T-helper 1 cell (primary cell): Measurements from ENCODE around the gene FAM76A.
"Not testable (repeated sequence)": the region's sequence is repeated elsewhere in the genome, so short reads cannot be mapped to it uniquely, and the experiment has no call there.

Source experiments
- DNase-seq, 5 donors: peaks; one replicate each; pipeline ENCODE4 v3.0.0-alpha.2; 2012 to 2020

The FAM76A gene

DNA sequence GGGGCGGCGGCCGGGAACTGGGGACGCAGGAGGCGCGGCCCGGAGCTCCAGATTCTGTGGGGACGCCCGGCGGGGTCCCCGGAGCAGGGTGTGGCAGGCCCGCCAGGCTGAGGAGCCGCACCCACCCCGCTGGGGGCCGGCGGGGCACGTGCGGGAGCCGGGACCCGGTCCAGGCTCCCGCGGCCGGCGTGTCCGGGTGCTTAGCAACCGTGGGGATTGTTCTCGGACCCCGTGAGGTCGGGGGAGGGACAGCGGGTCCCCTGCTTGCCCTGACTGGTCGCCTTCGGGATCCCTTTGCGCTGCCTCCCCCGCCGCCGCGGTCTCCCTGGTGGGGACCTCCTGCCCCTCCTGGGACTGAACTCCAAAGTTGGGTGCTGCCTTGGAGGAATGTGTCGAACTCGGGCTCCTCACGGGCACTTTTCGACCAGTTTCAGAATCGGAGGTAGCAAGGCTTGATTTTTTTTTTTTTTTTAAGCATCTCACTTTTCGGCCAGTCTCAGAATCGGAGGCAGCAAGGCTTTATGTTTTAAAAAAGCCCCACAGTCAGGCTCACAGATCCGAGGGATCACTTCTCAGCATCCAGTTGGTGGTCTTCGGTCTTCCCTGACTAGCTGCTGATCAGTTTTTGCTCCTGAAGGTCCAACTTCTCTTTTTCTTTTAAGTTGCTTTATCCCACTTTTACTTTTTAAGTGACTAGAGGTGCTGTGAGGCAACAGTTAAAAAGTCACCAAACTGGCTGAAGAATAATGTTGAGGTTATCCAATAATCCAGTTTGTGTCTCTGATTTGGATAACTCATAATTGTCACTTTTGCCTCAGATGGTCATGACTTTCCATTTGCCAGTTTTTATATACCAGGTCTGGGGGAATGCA lies 648 bp downstream of the FAM76A start:
- DNase-seq: peak in 4 of 5 donors; percentile 10 to 44 (median 26)

DNA sequence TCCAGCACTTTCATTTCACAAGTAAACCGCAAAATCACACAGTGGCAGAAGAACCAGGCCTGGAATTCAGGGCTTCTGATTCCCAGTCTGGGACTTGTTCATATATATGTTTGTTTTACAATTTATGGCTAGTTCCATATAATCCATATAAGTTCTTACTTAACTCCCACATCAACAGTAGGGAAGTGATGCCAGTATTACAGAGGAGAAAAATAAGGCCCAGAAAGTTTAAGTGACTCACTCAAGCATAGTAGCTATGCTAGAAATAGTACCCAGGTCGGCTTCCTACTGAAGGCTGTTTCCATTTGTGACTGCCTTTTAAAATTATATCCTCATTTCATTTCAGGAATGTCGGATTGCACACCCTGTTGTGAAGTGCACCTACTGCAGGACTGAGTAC lies 1.4 kb downstream of the FAM76A start:
- no peak for DNase-seq

DNA sequence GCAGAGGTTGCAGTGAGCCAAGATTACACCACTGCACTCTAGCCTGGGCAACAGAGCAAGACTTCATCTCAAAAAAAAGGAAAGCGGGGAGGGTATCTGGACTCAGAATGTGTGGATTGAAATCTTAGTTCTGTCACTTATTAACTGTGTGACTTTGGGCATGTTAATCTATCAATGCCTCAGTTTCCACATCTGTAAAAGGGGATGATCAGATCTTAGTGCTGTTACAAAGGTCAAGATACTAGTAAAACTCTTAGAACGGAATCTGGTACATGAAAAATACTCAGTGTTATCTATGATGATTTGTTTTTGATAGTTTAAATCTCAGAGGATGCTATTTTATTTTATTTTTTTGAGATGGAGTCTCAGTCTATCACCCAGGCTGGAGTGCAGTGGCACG lies 10.5 kb downstream of the FAM76A start:
- DNase-seq: no peak

GRCh38 chr1:27741121-27741520 lies 15.4 kb downstream of the FAM76A start:
- DNase-seq: no peak

DNA sequence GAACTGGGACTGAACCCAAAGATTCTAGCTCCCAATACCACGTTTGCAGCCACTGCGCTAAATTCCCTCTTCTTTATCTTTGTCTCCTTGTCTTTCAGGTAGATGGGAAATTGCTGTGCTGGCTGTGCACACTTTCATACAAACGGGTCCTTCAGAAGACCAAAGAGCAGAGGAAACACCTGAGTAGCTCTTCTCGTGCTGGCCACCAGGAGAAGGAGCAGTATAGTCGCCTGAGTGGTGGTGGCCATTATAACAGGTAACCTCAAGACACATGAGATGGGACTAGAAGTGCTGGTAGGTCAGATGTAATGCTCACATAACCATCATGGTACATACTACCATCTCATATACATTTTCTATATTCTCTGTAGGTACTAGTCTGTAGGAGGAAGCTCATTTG lies 18.8 kb downstream of the FAM76A start:
- DNase-seq: no peak

DNA sequence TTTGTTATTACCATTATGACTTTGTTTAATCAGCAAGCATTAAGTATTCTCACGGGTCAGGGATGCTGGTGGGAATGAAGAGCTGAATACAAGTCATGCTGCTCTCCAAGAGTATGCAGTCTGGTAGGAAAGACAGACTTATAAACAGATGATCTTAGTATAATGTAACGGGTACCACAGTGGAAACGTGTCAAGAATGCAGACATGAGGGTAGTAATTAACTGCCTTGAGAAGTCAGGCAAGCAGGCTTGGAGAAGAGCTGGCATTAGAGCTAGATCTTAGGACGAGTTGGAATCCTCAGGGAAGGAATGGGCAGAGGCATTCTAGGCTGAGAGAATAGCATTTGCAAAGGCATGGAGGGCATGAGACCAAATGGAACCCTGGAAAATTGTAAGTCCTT lies 19.7 kb downstream of the FAM76A start:
- DNase-seq: no peak

GRCh38 chr1:27752360-27752759 lies 26.6 kb downstream of the FAM76A start:
- no peak for DNase-seq

GRCh38 chr1:27755286-27755685 lies 29.5 kb downstream of the FAM76A start:
- no peak for DNase-seq

GRCh38 chr1:27755865-27756264 lies 30.1 kb downstream of the FAM76A start:
- no peak for DNase-seq

DNA sequence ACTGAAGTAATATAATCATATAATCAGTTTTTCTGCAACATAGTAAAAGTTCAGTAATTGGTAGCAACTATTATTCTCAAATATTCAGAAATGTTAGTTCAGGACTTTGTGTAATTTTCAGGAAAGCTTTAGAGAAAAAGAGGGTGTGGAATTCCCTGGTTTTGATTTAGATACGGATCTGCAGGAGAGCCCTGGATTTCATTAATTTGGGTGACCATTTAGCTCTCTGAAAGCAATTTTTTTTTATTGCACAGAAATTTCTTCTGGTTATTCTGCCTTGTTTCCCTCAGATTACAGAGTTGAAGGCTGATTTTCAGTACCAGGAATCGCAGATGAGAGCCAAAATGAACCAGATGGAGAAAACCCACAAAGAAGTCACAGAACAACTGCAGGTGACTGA lies 33.5 kb downstream of the FAM76A start:
- DNase-seq: no peak

DNA sequence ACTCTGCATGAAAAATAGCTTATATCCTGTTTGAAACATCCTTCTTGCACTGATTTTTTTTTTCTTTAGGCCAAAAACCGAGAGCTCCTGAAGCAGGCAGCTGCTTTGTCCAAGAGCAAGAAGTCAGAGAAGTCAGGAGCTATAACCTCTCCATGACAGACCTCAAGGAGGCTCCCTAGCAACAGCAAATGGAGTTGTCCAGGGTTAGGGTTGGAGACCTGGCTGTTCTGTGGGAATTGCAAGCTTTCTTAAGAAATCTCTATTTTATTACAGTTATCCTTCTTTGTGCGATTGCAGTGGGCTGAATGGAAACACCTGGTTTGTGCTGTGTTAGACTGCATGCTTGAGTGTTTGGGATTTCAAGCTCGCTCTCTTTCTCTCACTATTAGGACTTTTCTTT lies 34.7 kb downstream of the FAM76A start:
- DNase-seq: no peak

- DNase-seq: no peak
Observed at GRCh38 chr1:27762033-27762432, 36.3 kb downstream of the FAM76A start.

- no peak for DNase-seq
Observed at GRCh38 chr1:27763358-27763757, 37.6 kb downstream of the FAM76A start.

DNA sequence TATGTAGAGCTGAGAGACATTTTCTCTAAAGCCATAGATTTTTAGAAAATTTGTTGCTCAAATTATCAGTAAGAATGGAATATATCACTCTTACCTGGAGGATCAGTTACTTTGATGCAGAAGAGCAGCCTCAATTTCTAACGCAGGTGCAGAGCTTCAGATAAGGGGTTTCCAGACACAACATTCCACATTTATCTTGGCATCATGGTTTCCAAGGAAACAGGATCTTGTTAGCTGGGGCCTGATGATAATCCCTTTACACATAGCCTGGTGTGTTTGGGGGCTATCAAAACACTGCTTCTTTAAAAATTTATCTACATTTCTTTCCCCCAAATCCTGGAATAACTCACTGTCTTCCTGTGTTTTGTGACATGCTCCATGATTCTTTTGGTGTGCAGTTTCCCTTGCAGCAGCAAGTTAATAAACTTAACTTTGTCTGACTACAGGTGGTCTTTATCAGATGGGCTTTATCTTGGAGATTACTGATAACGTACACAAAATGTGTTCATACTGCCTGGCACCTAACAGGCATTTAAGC lies 44.6 kb downstream of the FAM76A start:
- no peak for DNase-seq

GRCh38 chr1:27772036-27772931 lies 46.5 kb downstream of the FAM76A start:
- DNase-seq: peak in 1 of 5 donors; percentile 12

DNA sequence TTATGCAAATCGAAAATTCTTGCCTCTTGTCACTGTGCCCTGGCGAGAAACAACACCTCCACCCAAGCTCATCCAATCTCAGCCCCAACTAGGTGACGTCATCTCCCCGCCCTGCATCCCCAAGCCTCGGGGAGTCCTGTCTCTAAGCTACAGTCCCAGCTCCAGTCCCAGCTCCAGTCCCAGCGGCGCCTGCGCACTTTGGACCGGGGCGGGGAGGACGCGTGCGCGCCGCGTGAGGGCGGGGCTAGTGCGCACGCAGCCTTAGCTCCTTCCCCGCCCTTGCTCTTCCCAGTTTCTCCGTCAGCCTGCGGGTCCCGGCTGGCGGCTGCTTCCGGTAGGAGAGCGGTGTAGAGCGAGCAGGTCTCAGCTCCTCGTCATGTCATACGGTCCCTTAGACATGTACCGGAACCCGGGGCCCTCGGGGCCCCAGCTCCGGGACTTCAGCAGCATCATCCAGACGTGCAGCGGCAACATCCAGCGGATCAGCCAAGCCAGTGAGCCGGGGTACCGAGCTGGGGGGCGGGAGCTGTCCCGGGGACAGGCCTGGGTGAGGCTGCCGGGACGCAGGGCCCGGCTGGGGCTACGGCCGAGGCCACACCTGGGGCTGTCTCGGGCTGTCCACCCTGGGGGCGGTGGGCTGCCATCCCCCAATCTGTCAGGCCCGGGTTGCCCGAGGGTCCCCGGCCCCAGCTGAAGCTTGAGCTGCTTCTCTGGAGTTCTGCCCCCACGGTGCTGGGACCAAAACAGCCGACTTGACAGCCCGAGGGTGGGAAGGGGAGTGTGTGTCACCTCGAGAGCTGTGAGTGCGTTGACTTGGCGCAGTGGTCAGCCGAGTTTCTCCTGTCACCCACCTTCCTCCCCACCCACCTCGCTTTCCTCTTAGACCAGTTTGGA lies 47.4 kb downstream of the FAM76A start, which contains the start of gene STX12:
TSS of gene STX12 (plus strand) at position 288 of the 894 bp plus-strand sequence. CDS start at position 377, 89 bp downstream.
- DNase-seq: peak; percentile 97 to 100 (median 98)

DNA sequence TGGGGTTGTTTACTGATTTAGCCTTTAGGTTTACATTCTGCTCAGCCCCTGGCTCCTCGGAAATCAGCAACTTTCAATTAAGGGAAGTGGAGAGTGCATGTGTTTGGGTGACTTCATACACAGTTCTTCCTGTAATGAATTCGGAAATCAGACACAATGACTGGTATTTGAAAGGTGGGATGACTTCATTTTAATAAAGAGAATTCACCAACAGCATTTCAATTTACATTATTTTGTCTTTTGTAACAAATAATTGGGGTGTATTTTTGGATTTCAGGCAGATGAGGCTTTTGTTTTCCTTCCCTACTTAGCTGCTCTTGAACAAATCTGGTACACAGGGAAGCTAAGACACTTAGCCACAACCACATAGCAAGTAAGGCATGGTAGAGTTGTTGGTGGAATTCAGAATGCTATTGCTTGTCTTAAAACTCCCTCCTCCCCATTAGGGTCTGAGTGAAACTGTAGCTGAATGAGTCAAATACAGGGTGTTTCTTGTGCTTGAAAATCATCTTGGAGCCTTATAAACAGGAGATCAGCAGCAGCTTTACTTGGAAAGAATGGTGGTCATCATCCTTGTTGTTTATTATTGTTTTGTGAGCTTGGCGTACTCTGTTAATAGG lies 48.2 kb downstream of the FAM76A start:
- peak in 1 of 5 donors; percentile 37 for DNase-seq

DNA sequence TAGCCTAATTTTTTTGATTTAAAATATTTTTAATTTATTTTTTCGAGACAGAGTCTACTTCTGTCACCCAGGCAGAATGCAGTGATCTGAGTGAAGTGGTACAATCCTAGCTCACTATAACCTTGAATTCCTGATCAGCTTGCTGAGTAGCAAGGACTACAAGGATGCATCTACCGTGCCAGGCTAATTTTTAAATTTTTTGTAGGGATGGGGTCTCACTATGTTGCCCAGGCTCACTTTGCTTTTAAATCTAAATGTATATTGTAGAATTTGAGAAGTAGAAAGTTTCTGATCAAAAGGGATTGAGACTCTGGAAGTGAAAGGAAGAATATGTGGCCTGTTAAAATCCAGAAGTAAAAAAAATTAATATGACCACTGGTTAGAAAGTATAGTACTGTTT lies 48.9 kb downstream of the FAM76A start:
- no peak for DNase-seq

- not testable (repeated sequence) for DNase-seq
Observed at GRCh38 chr1:27775336-27775735, 49.6 kb downstream of the FAM76A start.

DNA sequence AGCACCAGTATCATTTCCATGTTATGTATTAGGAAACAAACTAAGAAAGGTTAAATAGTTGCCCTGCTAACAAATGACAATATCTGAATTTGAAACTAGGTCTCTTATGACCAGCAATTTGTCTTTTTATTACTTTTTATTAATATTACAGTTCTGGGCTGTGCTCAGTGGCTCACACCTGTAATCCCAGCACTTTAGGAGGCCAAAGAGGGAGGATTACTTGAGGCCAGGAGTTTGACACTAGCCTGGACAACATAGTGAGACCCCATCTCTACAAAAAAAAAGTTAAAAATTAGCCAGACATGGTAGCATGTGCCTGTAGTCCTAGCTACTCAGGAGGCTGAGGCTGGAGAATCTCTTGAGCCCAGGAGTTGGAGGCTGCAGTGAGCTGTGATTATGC lies 50.5 kb downstream of the FAM76A start:
- DNase-seq: not testable (repeated sequence)

DNA sequence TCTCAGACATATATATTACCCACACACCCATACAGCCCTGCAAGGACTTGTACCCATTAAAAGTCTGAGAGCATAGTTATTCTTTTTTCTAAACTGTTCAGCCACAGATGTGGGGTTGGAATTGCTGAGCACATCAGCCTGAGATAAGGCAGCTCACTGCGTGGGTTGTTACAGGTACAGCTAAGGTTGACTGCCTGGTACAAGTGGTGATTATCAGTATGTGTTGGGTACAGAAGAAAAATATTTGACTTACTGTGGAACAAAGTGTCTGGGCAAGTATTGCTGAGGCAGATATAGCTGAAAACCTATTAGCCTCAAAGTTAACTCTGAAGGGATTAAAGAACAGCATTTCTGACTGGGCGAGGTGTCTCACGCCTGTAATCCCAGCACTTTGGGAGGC lies 52.3 kb downstream of the FAM76A start:
- no peak for DNase-seq

GRCh38 chr1:27779122-27779521 lies 53.4 kb downstream of the FAM76A start:
- no peak for DNase-seq
